Lower lobe of right lung (tissue), 2 donors: ENCODE data around the gene MICOS13. TPM values are rescaled to one million over a fixed set of nuclear protein-coding genes. Genes with fewer than 3 reads are reported as not detected.

Experiments
- ATAC-seq, 2 donors: fragments of 200-7000 bp; cut with Tn5 transposase; one replicate each; pipeline ENCODE4 v1.9.1; 2020 to 2022; ENCODE audit warnings: mild to moderate bottlenecking in 2 of 2, moderate library complexity in 2 of 2
- DNase-seq: peaks from one replicate; pipeline ENCODE4 v3.0.0-alpha.2; 2020
- H3K27ac ChIP-seq: fragments of 200-600 bp; one replicate; pipeline ENCODE4 v1.8.0; 2022
- H3K27me3 ChIP-seq: fragments of 200-600 bp; one replicate; pipeline ENCODE4 v1.8.0; 2022; ENCODE audit warnings: low read depth
- H3K36me3 ChIP-seq: fragments of 200-600 bp; one replicate; pipeline ENCODE4 v1.8.0; 2022; ENCODE audit warnings: mild to moderate bottlenecking
- H3K4me1 ChIP-seq: fragments of 200-600 bp; one replicate; pipeline ENCODE4 v1.8.0; 2022
- H3K4me3 ChIP-seq: fragments of 200-600 bp; one replicate; pipeline ENCODE4 v1.8.0; 2022; ENCODE audit warnings: mild to moderate bottlenecking
- H3K9me3 ChIP-seq: fragments of 200-600 bp; one replicate; pipeline ENCODE4 v1.8.0; 2022
- intact Hi-C: fragments of 100-400 bp; cut with DNase I; formaldehyde crosslinking; loops from one replicate; pipeline ENCODE4 v1.11.0; 2022
- total RNA-seq: library from RNA; stranded (reverse); fragmentation: NEBNext Ultra II Directional; extraction: Animal tissue kit (Norgen Biotek cat#: 25700); gene quantifications from one replicate; pipeline ENCODE4 v1.2.1, GENCODE V29; 2021
- TF ChIP-seq, protein P1 (sequence below): fragments of 200-600 bp; IDR thresholded peaks from one replicate; pipeline ENCODE4 v1.8.0; 2022; ENCODE audit warnings: antibody characterized with exemption, mild to moderate bottlenecking
- donor health status: DM: no; HTN: yes; CAD: no; lungs with severe emphysema.

MICOS13 gene
- total RNA-seq, 1 donor from 2014 or later, result 42.7 TPM

GRCh38 chr19:5671600-5671999 is 8.7 kb downstream of the MICOS13 start:
- H3K4me1 ChIP-seq, result no peaks in the 10 kb centered on the region
- no peaks in the 10 kb centered on the region for H3K9me3 ChIP-seq
- no peak for ATAC-seq
- DNase-seq, result no peak
- H3K27me3 ChIP-seq, result no peaks in the 10 kb centered on the region
- no peak overlapping the region for H3K4me3 ChIP-seq
- peaks cover 45% of the 10 kb centered on the region for H3K36me3 ChIP-seq
- TF ChIP-seq, protein P1, sequence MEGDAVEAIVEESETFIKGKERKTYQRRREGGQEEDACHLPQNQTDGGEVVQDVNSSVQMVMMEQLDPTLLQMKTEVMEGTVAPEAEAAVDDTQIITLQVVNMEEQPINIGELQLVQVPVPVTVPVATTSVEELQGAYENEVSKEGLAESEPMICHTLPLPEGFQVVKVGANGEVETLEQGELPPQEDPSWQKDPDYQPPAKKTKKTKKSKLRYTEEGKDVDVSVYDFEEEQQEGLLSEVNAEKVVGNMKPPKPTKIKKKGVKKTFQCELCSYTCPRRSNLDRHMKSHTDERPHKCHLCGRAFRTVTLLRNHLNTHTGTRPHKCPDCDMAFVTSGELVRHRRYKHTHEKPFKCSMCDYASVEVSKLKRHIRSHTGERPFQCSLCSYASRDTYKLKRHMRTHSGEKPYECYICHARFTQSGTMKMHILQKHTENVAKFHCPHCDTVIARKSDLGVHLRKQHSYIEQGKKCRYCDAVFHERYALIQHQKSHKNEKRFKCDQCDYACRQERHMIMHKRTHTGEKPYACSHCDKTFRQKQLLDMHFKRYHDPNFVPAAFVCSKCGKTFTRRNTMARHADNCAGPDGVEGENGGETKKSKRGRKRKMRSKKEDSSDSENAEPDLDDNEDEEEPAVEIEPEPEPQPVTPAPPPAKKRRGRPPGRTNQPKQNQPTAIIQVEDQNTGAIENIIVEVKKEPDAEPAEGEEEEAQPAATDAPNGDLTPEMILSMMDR, result no peak
- intact Hi-C loops, result no loop called here
- H3K27ac ChIP-seq, result no peak overlapping the region

- peaks cover 69% of the 10 kb centered on the region for H3K36me3 ChIP-seq
- no peak for DNase-seq
- TF ChIP-seq, protein P1, result no peak
Measured at GRCh38 chr19:5669212-5669611, 11.1 kb downstream of the MICOS13 start.

DNA sequence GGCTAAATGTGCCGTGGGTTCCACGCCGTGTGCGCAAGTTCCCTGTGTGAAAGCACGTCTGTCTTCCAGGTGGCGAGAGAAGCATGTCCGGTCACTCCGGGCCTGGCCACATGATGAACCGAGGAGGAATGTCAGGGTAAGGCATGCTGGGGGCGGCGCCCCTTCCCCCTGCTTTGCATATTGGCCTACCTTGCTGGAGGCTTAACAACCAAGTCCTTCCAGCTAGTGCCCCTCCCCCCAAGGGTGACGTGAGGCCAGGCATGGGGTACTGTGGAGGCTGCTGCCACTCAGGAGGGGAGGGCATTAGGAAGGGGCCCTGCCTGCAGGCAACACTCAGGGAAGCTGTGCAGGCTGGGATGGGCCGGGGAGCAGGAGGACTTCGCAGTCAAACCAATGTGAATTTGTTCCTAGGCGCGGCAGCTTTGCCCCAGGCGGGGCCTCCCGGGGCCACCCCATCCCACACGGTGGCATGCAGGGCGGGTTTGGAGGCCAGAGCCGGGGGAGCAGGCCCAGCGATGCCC is 12.5 kb downstream of the MICOS13 start:
- Histone ChIP-seq H3K27me3 (no peaks in the 10 kb centered on the region), H3K36me3 (peaks cover 83% of the 10 kb centered on the region), H3K4me3 (no peak overlapping the region), H3K27ac (no peak overlapping the region), H3K4me1 (no peaks in the 10 kb centered on the region), H3K9me3 (no peaks in the 10 kb centered on the region)
- TF ChIP-seq, protein P1, result no peak
- DNase-seq, result peak; percentile 47
- intact Hi-C loops, result no loop called here
- peak; percentile 7 to 9 for ATAC-seq

More at GRCh38 chr19:5669212-5669611, 11.1 kb downstream of the MICOS13 start:
- intact Hi-C loops, result no loop called here
- Histone ChIP-seq H3K4me3 (no peak overlapping the region), H3K27me3 (no peaks in the 10 kb centered on the region), H3K4me1 (no peaks in the 10 kb centered on the region), H3K9me3 (no peaks in the 10 kb centered on the region), H3K27ac (no peak overlapping the region)
- ATAC-seq, result no peak

DNA sequence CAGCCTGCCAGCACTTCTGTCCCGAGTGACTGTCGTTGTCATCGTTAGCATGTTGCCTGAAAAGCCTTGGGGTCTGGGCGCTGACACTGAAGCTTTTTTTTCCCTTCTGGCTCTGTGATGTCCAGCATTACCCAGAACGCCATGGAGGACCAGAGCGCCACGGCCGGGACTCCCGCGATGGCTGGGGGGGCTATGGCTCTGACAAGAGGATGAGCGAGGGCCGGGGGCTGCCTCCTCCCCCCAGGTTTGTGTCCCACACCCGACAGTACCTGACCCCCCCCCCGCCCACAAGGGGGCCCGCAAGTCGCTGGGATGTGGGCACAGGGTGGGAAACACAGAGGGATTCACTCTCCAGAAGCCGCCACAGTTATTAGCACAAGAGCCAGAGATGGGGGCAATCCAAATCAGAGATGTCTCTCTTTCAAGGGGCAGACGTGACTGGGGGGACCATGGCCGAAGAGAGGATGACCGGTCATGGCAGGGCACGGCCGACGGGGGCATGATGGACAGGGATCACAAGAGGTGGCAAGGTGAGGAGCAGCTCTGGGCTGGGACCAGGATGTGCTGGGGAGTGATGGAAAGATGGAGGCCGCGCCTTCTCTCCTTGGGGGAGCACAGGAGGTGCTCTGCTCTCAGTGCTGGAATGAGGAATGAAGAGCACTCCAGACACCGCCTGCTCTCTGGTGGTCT is 13.2 kb downstream of the MICOS13 start:
- H3K27me3 ChIP-seq, result no peaks in the 10 kb centered on the region
- intact Hi-C loops, result no loop called here
- peaks cover 91% of the 10 kb centered on the region for H3K36me3 ChIP-seq
- no peak overlapping the region for H3K27ac ChIP-seq
- H3K9me3 ChIP-seq, result no peaks in the 10 kb centered on the region
- H3K4me1 ChIP-seq, result no peaks in the 10 kb centered on the region
- TF ChIP-seq, protein P1, result no peak
- no peak overlapping the region for H3K4me3 ChIP-seq
- DNase-seq (peak; percentile 42), ATAC-seq (peak in 1 of 2 donors; percentile 18)

DNA sequence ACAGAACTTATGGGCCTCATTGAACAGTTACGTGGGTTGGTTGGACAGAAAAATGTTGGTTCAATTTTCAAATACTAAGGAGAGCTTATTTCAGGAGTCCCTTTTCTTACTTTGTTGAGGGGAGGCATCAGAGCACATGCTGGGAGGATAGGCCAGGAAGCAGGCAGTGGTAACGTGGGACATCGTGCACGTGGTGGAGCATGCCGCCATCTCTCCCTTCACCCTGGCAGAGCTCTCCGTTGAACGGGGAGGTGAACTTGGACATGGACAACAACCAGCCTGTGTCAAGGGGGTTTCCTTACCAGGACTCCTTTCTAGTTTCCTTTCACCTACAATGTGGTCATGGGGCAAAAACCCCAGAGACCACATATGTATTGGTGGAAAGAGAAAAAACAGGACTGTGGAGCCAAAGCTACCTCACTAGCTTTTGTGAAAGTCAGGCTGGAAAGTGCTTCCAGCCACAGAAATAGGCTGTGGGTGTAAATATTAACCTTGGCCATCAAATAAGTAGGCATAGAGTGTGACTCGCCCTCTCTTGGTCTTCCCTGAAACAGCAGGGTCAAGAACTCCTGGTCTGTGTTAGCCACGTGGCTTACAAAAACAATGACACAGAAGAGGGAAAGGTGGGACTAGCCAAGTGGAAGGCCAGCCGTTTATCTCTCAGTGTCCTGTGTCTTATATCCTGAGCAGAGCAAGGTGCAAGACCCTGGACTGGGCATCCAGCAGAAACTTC is 14.4 kb downstream of the MICOS13 start:
- TF ChIP-seq, protein P1, result no peak
- no peaks in the 10 kb centered on the region for H3K9me3 ChIP-seq
- no peak overlapping the region for H3K27ac ChIP-seq
- no peaks in the 10 kb centered on the region for H3K27me3 ChIP-seq
- no peaks in the 10 kb centered on the region for H3K4me1 ChIP-seq
- no peak overlapping the region for H3K4me3 ChIP-seq
- intact Hi-C loops, result no loop called here
- DNase-seq, result peak; percentile 7
- ATAC-seq, result no peak
- peaks cover 92% of the 10 kb centered on the region for H3K36me3 ChIP-seq
